SIG-M5 treated with dmso at 0.1 percent for 504 hours (cell line): ENCODE data around the gene CDO1.

ENCODE experiments used
- DNase-seq: peaks from one replicate; lab custom pipeline; 2025; ENCODE audit not compliant: unreplicated experiment; lab: John Stamatoyannopoulos, UW

Gene CDO1

DNA sequence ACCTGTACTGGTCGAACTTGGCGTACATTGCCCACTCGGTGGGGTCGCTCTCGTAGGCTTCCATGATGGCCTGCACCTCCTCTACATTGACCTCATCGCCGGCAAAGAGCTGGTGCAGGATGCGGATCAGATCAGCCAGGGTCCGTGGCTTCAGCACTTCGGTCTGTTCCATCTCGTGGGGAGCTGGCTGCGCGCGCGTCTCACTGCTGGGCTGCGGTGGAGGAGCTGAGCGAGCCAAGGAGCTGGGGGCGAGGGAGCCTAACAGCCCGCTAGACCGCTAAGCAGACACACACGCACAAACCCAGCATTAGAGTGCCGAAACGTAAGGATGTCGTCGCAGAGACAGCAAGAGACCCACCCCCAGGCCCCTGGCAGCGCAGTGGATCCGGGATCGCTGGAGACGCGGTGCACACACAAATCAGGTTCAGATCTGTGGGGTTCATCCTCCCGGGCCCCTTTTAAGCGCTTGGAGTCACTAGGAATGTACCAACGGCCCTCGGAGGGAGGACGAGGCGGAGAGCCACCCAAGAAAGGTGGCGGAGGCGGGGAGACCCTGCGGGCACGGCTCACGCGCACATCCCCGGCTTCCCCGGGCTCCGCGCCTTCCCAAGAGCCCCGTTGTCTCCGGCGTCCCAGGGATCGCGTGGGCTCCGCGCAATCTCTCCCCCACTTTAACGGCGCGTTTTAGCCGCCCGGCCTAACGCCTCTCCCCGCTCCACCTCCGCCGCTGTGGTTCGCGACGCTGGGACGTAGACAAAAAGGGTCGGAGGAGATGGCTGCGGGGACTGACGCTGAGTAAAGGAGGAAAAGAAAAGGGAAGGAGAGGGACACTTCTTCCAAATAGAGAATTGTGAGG lies at the start of gene CDO1:
Gene CDO1, minus strand, starts transcription at position 434 of the 856 bp plus-strand sequence. Its CDS starts 262 bp downstream, at position 172.
- no peak for DNase-seq

- no peak for DNase-seq
Measured at GRCh38 chr5:115859378-115859777, 42.9 kb upstream of the CDO1 start.

DNA sequence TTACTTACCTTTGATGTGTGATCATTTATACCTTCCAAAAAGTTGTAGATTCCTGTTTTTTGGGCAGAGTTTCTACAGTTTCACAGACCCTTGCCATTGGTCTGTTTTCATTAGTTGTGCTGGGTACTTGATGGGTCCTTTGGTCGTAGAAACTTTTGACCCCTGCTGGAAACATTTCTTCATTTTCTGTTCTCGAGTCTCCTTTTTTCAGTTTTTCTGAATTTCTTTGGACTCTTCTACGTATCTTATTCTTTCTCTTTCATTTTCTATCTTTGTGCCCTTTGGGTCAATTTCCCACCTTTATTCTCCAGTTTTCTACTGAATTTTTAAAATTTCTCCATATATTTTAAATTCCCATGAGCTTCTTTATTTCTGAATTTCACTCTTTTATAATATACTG lies 41.9 kb upstream of the CDO1 start:
- DNase-seq: no peak

DNA sequence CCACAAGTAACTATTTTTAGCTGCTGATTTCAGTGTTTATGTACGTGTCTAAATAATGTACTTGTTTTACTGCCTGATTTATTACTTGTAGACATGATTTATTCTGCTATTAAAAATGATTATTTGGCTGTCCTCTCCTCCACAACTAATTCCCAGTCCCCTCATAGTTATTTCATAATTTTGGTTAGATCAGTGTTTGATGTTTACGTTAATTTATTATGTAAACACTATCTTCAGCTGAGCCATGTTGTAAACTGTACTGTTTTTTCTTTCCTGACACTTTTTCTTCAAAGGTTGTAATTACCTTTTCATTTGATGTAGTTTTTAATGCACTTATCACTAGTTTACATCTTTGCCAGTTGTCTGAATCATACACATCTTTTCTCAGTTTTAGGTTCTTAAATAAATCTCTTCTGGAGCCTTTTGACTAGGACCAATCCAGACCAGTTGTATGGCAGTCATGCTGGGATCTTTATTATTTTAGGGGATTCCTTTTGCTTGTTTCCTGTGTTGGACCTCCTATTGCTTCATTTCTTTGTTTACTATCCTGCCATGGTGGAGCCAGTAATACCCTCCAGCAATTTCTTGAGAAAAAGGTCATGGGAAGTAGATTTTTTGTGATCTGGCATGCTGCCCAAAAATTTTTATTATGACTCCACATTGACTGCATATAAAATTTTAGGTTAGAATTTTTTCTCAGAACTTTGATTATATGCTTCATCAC lies 41.3 kb upstream of the CDO1 start:
- DNase-seq: no peak

GRCh38 chr5:115857057-115857479 lies 40.6 kb upstream of the CDO1 start:
- DNase-seq: no peak

DNA sequence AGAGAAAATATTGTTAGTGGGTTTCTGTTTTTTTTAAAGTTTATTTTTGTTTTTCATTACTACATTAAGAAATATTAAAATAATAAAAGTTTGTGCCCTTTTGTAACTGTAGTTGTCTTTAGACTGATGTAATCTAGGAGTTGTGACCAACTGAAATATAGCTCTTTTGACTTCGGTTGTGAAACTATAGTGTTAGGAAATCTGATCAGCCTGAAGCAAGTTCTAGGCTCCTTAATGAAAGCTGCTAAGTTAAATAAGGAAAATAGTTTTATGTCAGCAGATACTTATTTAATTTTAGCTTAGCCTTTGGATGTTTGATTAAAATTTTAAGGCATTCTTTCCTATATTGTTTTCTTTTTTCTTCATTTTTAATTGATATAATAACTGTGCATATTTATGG lies 39.5 kb upstream of the CDO1 start:
- DNase-seq: peak; percentile 80

DNA sequence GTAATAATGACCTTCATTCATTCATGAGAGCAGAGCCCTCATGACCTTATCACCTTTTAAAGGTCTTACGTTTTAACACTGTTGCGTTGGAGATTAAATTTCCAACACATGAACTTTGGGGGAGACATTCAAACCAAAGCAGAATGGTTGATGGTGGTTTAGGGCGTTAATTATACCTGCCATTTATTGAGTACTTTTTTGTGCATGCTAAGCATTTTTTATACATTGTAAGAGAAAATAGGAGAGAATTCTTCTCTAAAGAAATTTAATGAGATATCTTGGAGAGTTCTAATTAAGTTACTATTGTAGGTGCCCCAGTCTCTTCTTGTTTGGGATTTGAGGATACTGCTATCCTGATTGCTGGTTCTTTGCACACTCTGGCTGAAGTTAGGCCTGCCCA lies 37.7 kb upstream of the CDO1 start:
- DNase-seq: no peak

DNA sequence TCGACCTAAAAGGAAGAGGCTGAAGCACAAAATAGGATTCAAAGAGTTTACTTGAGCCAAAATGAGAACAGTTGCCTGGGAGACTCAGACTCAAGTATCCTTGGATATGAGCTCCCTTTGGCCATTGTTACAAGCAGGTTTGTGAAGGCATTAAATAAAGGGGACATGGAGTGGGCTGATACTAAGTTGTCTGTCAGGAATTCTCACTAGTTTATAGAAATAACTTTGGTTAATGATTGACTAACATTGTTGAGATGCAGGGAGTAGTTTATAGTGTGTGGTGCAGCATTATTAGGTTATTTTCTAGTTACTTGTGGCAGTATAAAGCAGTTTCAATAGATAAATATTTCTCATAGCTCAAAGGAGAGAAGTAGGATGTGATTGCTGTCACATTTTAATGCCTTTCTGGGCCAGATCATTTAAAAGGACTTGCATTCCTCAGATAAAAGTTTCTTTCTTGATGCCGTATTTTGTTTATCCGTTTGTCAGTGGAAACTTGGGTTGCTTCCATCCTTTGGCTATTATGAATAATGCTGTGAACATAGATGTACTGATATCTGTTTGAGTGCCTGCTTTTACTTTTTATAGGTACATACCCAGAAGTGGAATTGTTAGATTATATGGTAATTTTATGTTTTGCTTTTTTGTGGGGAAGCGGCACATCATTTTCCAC lies 34.4 kb upstream of the CDO1 start:
- DNase-seq: no peak

DNA sequence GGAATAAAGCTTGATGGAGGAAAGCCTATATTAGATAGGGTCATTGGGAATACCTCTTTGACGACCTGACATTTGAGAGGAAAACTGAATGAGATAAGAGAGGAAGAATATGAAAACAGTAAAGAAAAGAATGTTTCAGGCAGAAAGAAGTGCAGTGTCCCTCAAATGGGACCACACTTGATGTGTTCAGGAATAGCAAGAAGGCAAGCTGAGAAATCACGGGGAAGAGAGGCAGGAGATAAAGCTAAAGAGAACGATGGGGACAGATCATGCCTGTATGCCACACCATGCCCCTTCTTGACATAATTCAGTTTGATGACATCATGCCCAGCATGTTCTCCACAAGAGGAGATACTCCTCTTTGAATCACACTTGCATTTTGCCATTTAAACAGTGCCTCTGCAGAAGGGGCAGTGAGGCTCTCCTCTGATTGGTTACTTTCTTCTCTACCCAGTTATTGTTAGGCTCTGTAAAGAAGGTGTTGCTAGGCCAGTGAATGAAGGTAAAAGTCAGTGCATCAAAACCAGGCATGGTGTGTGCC lies 32.9 kb upstream of the CDO1 start:
- no peak for DNase-seq

- DNase-seq: no peak
Measured at GRCh38 chr5:115847290-115847689, 30.8 kb upstream of the CDO1 start.

GRCh38 chr5:115844321-115844817 lies 27.9 kb upstream of the CDO1 start:
- DNase-seq: no peak

DNA sequence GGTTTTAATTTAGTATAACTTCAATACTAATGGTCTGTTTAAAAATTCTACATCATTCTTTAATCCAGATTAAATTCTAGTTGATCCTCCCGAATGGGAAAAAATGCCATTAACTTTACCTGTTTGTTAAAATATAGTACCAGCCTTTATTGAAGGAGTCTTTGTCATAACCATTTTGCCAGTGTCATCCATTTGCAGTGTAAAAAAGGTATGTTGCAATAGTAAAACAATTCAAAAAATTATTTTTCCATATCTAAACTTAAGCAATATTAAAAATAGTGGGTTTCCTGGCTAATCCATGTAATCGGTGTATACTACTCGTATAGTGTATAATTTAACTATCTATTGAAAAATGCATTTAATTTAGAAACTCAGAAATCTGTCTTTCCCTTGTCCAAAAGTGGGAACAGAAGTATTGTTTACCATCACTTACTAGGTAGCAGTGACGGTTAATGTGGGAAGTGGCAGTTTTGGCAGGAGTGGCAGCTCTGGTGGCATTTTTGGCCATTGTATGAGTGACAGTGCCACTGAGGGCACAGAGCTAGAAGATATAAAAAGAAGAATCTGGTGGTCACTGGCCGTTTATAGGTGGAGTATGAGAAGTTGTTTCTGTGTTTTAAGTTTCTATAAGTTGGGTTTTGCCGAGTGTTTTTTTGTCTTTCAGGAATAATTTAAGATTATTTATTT lies 27.1 kb upstream of the CDO1 start:
- DNase-seq: no peak

GRCh38 chr5:115842952-115843351 lies 26.5 kb upstream of the CDO1 start:
- no peak for DNase-seq

DNA sequence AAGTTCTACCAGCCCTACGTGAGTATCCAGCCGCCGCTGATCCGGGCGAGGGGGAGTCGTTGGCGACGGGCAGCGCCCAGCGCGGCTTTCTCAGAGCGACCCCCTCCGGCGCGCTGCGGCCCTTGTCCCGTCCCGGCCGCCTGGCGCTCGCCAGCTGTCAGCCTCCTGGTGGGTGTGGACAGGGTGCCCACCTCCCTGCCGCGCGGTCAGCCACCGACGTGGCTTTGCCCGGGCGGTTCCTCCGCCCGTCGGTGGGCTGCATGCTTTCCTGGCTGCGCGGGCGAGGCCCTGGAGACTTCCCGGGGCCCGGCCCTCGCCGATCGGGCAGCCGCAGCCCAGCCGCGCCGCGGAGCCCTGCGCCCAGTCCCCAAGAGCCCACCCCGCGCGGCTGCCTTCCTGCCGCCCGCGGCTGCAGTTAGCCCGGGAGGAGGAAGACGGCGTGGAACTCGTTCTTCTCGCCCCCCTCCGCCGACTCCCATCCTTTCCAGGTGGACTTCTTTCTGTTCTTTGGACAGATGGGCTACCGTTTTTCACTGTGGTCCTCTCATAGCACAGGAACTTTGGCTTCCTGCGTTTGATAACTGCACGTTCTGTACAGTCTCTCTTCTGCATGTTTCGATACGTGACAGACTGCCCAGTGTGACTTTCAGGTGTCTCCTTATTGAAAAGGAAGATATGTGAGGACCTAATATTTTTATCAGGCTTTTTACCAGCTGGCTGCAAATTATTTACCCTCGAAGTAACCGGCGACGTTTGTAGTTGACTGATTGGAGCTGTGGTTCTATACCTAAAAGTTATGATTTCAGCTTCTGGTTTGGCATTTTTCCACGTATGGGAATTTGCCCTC lies 25.9 kb upstream of the CDO1 start:
- peak; percentile 52 for DNase-seq

DNA sequence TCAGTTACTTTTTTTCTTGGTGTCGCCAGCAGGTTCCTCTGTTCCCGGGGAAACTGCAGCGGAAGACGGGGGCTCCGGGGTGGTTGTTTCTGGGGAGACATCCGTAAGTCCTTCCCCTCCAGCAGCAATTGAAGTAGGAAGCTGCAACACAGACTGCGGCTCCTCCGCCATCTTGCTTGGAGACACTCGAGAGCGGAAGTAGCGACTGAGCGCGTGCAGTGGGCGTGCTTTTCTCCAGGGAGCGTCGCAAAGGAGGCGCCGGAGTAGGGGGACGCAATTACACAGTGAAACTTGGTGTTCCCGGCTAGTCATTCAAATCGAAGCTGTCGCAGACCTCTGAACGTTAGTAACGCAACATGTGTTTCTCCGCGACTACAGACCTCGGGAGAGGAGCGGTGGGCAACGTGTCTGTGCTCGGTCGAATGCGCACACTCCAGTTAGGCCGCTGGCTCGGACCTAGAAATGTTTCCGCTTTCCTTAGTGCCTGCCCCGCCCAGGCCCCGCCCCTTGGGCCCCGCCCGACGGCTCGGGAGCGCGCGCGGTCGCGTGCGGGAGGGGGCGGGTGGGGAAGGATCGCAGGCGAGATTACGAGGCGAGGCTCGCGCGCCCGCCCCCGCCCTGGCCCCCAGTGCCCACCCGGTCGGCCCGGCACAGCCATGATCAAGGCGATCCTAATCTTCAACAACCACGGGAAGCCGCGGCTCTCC lies 25.1 kb upstream of the CDO1 start, which contains the start of the genes AP3S1 and ATG12:
Gene AP3S1, plus strand, starts transcription at position 554 of the 707 bp plus-strand sequence. Its CDS starts 103 bp downstream, at position 657.
Gene ATG12, minus strand, starts transcription at position 184 of the 707 bp plus-strand sequence. Its CDS starts 13 bp downstream, at position 171.
- peak; percentile 96 for DNase-seq

- no peak for DNase-seq
Measured at GRCh38 chr5:115840873-115841272, 24.4 kb upstream of the CDO1 start.

- peak; percentile 87 for DNase-seq
Measured at GRCh38 chr5:115838885-115839518, 22.5 kb upstream of the CDO1 start.

DNA sequence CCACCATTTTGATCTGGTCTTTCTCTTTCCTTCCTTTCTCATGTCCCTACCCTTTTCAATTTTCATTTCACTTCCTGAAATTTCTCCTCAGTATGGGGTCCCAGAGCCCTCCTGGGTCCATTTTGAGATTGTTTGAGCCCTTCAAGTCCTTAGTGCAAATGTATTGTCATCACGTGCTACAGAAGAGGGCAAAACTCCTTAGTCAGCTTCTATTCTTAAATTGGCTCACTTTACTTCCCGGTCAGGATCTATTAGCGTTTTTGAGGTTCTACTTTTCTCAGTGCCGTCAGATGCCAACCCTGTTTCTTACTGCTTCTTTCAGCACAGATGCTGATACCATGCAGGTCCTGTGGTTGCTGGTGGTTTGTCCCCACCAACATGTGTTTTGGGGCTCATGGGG lies 19.0 kb upstream of the CDO1 start:
- DNase-seq: no peak
